Gastroesophageal sphincter (tissue), 3 donors: Measurements from ENCODE around the gene GRAMD1A.

Experiments used
- POLR2A ChIP-seq, 2 donors: fragments of 450-650 bp; IDR thresholded peaks; one replicate each; pipeline ENCODE4 v1.6.1; 2017; ENCODE audit warnings: antibody characterized with exemption in 2 of 2, mild to moderate bottlenecking in 2 of 2, moderate library complexity in 1 of 2
- TF ChIP-seq, protein P1 (sequence below), 4 experiments: fragments of 200-600 bp in 2 of 4; fragments of 450-650 bp in 2 of 4; sonication (generic) in 1 of 4; IDR thresholded peaks; one replicate each; pipeline ENCODE4 v1.5.1; 2017 to 2019; ENCODE audit warnings: antibody characterized with exemption in 4 of 4, mild to moderate bottlenecking in 2 of 4, moderate library complexity in 2 of 4

DNA sequence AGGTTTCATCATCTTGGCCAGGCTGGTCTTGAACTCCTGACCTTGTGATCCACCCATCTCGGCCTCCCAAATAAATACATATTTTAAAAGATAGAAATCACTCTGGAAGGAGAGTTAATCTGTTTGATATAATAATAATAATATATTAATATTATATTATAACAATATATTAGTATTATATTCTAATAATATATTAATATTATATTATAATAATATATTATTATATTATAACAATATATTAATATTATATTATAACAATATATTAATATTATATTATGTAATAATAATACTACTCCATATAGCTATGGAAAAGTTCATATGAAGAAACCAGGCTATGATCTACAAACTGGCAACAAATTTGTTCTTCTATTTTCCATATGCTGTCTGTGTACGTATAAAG lies 58.2 kb downstream of the GRAMD1A start:
- TF ChIP-seq, protein P1, sequence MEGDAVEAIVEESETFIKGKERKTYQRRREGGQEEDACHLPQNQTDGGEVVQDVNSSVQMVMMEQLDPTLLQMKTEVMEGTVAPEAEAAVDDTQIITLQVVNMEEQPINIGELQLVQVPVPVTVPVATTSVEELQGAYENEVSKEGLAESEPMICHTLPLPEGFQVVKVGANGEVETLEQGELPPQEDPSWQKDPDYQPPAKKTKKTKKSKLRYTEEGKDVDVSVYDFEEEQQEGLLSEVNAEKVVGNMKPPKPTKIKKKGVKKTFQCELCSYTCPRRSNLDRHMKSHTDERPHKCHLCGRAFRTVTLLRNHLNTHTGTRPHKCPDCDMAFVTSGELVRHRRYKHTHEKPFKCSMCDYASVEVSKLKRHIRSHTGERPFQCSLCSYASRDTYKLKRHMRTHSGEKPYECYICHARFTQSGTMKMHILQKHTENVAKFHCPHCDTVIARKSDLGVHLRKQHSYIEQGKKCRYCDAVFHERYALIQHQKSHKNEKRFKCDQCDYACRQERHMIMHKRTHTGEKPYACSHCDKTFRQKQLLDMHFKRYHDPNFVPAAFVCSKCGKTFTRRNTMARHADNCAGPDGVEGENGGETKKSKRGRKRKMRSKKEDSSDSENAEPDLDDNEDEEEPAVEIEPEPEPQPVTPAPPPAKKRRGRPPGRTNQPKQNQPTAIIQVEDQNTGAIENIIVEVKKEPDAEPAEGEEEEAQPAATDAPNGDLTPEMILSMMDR (IDR thresholded peaks at IDR 0.05) = no peak
- TF ChIP-seq POLR2A (IDR thresholded peaks at IDR 0.05) = no peak
